Osteoblast (primary cell): ENCODE data around the gene GRIK4. TPM values are rescaled to one million over a fixed set of nuclear protein-coding genes. Genes with fewer than 3 reads are reported as not detected.

Experiments used
- DNase-seq: peaks from one replicate; pipeline ENCODE4 v3.0.0; 2011; ENCODE audit warnings: low spot score, mixed read lengths; ENCODE audit not compliant: insufficient read length; ENCODE audit errors: missing footprints
- H2AFZ ChIP-seq: 2 replicates; pipeline ENCODE4 v1.6.0; 2011; ENCODE audit warnings: mild to moderate bottlenecking, low read length
- H3K27ac ChIP-seq: 2 replicates; pipeline ENCODE4 v1.5.1; 2011; ENCODE audit warnings: mild to moderate bottlenecking, low read depth, low read length, moderate library complexity
- H3K27me3 ChIP-seq: 2 replicates; pipeline ENCODE4 v1.6.0; 2012; ENCODE audit warnings: mild to moderate bottlenecking, control low read depth, inconsistent platforms, low read length, moderate library complexity; ENCODE audit not compliant: insufficient read depth
- H3K36me3 ChIP-seq: 2 replicates; pipeline ENCODE4 v1.5.1; 2011; ENCODE audit warnings: mild to moderate bottlenecking, low read length, control low read depth, moderate library complexity; ENCODE audit not compliant: insufficient read depth
- H3K4me1 ChIP-seq: 2 replicates; pipeline ENCODE4 v1.5.1; 2011; ENCODE audit warnings: mild to moderate bottlenecking, low read length, control low read depth, moderate library complexity; ENCODE audit not compliant: insufficient read depth
- H3K4me2 ChIP-seq: 2 replicates; pipeline ENCODE4 v1.6.0; 2011; ENCODE audit warnings: mild to moderate bottlenecking, low read length; ENCODE audit not compliant: insufficient read depth
- H3K4me3 ChIP-seq: fragments of 200-600 bp; sonication (generic); 3 replicates; pipeline ENCODE4 v1.5.1; 2012; ENCODE audit warnings: mild to moderate bottlenecking, low read length, inconsistent platforms; ENCODE audit not compliant: insufficient read depth
- H3K79me2 ChIP-seq: 2 replicates; pipeline ENCODE4 v1.6.0; 2012; ENCODE audit warnings: mild to moderate bottlenecking, low read length, control low read depth, inconsistent platforms; ENCODE audit not compliant: insufficient read depth
- H3K9me3 ChIP-seq: 2 replicates; pipeline ENCODE4 v1.5.1; 2011; ENCODE audit warnings: low read depth, low read length, control low read depth
- H4K20me1 ChIP-seq: 2 replicates; pipeline ENCODE4 v1.6.0; 2012; ENCODE audit warnings: mild to moderate bottlenecking, low read length, control low read depth; ENCODE audit not compliant: insufficient read depth
- CTCF ChIP-seq: IDR thresholded peaks from 2 replicates; pipeline ENCODE4 v1.5.1; 2011; ENCODE audit warnings: mild to moderate bottlenecking, low read depth, low read length, moderate library complexity; ENCODE audit errors: extremely low read depth
- total RNA-seq: library from RNA; depleted of rRNA; stranded (reverse); fragments of >200 nt; gene quantifications from 2 replicates; pipeline ENCODE4 v1.2.3, GENCODE V29; 2012

Gene GRIK4
- total RNA-seq, 1 donor: under 0.01 TPM

DNA sequence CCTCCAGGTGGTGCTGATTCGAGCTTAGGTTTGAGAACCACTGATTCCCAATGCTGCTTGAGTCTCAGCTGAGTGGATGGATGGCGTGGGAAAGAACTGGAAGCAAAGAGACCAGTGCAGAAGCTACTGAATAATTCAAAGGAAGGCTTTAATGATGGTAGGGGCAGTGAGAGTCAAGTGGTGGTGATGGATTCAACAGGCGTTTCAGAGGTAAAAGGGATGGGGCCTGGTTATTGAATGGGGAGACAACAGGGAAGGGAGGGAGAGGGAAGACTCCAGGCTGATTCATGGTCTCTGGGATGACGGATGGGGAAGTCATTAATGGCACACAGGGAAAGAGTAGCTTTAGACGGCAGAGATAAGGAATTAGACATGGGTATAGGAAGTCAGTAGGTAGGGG, 408.0 kb downstream of the GRIK4 start:
- no peak for DNase-seq
- Histone ChIP-seq H2AFZ (no peak overlapping the region), H3K4me2 (no peak overlapping the region), H3K4me1 (no peaks in the 10 kb centered on the region), H3K4me3 (no peak overlapping the region), H3K27me3 (peaks cover 2% of the 10 kb centered on the region), H3K79me2 (no peaks in the 10 kb centered on the region), H3K9me3 (no peaks in the 10 kb centered on the region), H3K36me3 (no peaks in the 10 kb centered on the region), H3K27ac (no peak overlapping the region), H4K20me1 (no peaks in the 10 kb centered on the region)
- no peak for TF ChIP-seq CTCF

DNA sequence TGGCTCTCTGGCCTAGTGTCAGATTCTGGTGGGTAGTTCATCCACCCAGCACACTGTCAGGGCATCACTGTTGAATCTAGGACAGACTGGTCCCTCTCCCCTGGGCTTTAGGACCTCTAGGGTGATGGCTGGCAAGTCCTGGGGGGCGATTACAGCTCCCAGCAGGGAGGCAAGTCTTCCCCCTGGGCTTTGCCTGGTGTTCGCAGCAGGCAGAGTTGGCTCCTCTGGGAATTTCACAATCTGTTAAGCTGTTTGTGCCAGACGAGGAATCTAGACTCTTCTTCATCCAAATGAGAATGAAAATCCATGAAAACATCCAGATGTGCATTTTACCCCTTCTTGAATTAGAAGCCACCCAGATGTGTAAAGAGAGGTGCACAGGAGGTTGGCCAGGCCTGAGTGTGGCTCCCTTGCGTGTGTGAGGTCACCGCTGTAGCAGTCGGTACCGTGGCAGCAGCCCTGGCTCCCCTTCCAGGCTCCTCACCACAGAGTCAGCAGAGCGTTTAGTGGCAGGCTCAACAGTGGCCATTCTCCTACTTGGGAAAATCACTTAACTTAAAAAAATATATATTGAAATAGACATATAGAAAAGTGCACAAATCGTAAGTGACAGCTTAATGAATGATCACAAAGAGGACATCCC, 412.4 kb downstream of the GRIK4 start:
- TF ChIP-seq CTCF: no peak
- Histone ChIP-seq H3K27me3 (no peaks in the 10 kb centered on the region), H3K4me1 (no peaks in the 10 kb centered on the region), H3K79me2 (no peaks in the 10 kb centered on the region), H3K27ac (no peak overlapping the region), H3K4me3 (no peak overlapping the region), H4K20me1 (no peaks in the 10 kb centered on the region), H3K9me3 (no peaks in the 10 kb centered on the region), H3K36me3 (no peaks in the 10 kb centered on the region), H2AFZ (no peak overlapping the region), H3K4me2 (no peak overlapping the region)
- DNase-seq: no peak

- no peaks in the 10 kb centered on the region for H3K9me3 ChIP-seq
- H3K4me1 ChIP-seq: no peaks in the 10 kb centered on the region
- no peaks in the 10 kb centered on the region for H3K27me3 ChIP-seq
- H4K20me1 ChIP-seq: no peaks in the 10 kb centered on the region
- no peak overlapping the region for H3K27ac ChIP-seq
- TF ChIP-seq CTCF: no peak
- DNase-seq: no peak
- H3K4me3 ChIP-seq: no peak overlapping the region
- H3K36me3 ChIP-seq: no peaks in the 10 kb centered on the region
- no peak overlapping the region for H3K4me2 ChIP-seq
- no peaks in the 10 kb centered on the region for H3K79me2 ChIP-seq
- no peak overlapping the region for H2AFZ ChIP-seq
Observed at GRCh38 chr11:120925944-120926343, 414.4 kb downstream of the GRIK4 start.

- no peaks in the 10 kb centered on the region for H3K36me3 ChIP-seq
- no peaks in the 10 kb centered on the region for H3K4me1 ChIP-seq
- H3K27me3 ChIP-seq: no peaks in the 10 kb centered on the region
- TF ChIP-seq CTCF: no peak
- H3K4me3 ChIP-seq: no peak overlapping the region
- H3K27ac ChIP-seq: no peak overlapping the region
- H3K79me2 ChIP-seq: no peaks in the 10 kb centered on the region
- H3K9me3 ChIP-seq: no peaks in the 10 kb centered on the region
- no peak overlapping the region for H3K4me2 ChIP-seq
- no peaks in the 10 kb centered on the region for H4K20me1 ChIP-seq
- no peak for DNase-seq
- H2AFZ ChIP-seq: no peak overlapping the region
Observed at GRCh38 chr11:120928627-120929026, 417.1 kb downstream of the GRIK4 start.
